HepG2 (cell line): ENCODE data around the gene SLC16A3. TPM values are rescaled to one million over a fixed set of nuclear protein-coding genes. Genes with fewer than 3 reads are reported as not detected.
A peak's percentile ranks its signal among the peaks of the same experiment; 100 is the strongest.

ENCODE experiments used
- AKAP8 ChIP-seq: sonication (generic); formaldehyde crosslinking; IDR thresholded peaks from 2 replicates; pipeline ENCODE4 v1.5.1; 2020; ENCODE audit warnings: mild to moderate bottlenecking, missing genetic modification reagents
- CEBPG ChIP-seq: IDR thresholded peaks from 2 replicates; pipeline ENCODE4 v1.6.1; 2016
- IRF2 ChIP-seq: IDR thresholded peaks from 2 replicates; pipeline ENCODE4 v1.6.1; 2018; ENCODE audit warnings: missing genetic modification reagents, missing compliant biosample characterization
- MATR3 ChIP-seq: sonication (generic); formaldehyde crosslinking; IDR thresholded peaks from 2 replicates; pipeline ENCODE4 v1.4.0; 2020; ENCODE audit warnings: missing genetic modification reagents
- NR2F6 ChIP-seq, 2 experiments: IDR thresholded peaks; 2 replicates each; pipeline ENCODE4 v1.6.1; 2016; ENCODE audit warnings: antibody characterized with exemption in 1 of 2, mild to moderate bottlenecking in 1 of 2
- NRL ChIP-seq: sonication (generic); formaldehyde crosslinking; IDR thresholded peaks from 2 replicates; pipeline ENCODE4 v1.5.0; 2020; ENCODE audit warnings: missing genetic modification reagents, mild to moderate bottlenecking, moderate library complexity, borderline replicate concordance
- ONECUT2 ChIP-seq: sonication (generic); formaldehyde crosslinking; IDR thresholded peaks from 2 replicates; pipeline ENCODE4 v1.4.0; 2020; ENCODE audit warnings: missing genetic modification reagents
- POLR2G ChIP-seq: fragments of 200-400 bp; formaldehyde crosslinking; IDR thresholded peaks from 2 replicates; pipeline ENCODE4 v1.6.1; 2018; ENCODE audit warnings: mild to moderate bottlenecking, low read depth, low read length, moderate library complexity
- REPIN1 ChIP-seq: sonication (generic); formaldehyde crosslinking; IDR thresholded peaks from 2 replicates; pipeline ENCODE4 v1.8.0; 2022; ENCODE audit warnings: missing genetic modification reagents, low read depth, mild to moderate bottlenecking, borderline replicate concordance
- TCF7 ChIP-seq: sonication (generic); IDR thresholded peaks from 2 replicates; pipeline ENCODE4 v1.6.1; 2016; ENCODE audit warnings: antibody characterized with exemption, low read depth
- TCF7L2 ChIP-seq: IDR thresholded peaks from 2 replicates; pipeline ENCODE4 v1.6.1; 2011; ENCODE audit warnings: mild to moderate bottlenecking, low read depth, low read length, moderate library complexity
- TMF1 ChIP-seq: sonication (generic); formaldehyde crosslinking; IDR thresholded peaks from 2 replicates; pipeline ENCODE4 v1.8.1; 2022; ENCODE audit warnings: low read depth, missing genetic modification reagents
- ZBTB20 ChIP-seq: sonication (generic); formaldehyde crosslinking; IDR thresholded peaks from 2 replicates; pipeline ENCODE4 v1.8.1; 2023; ENCODE audit warnings: missing genetic modification reagents, low read depth, mild to moderate bottlenecking, borderline replicate concordance
- ZNF138 ChIP-seq: sonication (generic); formaldehyde crosslinking; IDR thresholded peaks from 2 replicates; pipeline ENCODE4 v1.5.0; 2020; ENCODE audit warnings: mild to moderate bottlenecking, low read depth, missing genetic modification reagents
- ZNF350 ChIP-seq: sonication (generic); formaldehyde crosslinking; IDR thresholded peaks from 2 replicates; pipeline ENCODE4 v1.4.0; 2020; ENCODE audit warnings: mild to moderate bottlenecking, low read depth, missing genetic modification reagents, borderline replicate concordance
- ZNF549 ChIP-seq: sonication (generic); formaldehyde crosslinking; IDR thresholded peaks from 2 replicates; pipeline ENCODE4 v1.5.0; 2020; ENCODE audit warnings: missing genetic modification reagents
- ZNF777 ChIP-seq: sonication (generic); formaldehyde crosslinking; IDR thresholded peaks from 2 replicates; pipeline ENCODE4 v1.4.0; 2020; ENCODE audit warnings: missing genetic modification reagents
- ZNF790 ChIP-seq: sonication (generic); formaldehyde crosslinking; IDR thresholded peaks from 2 replicates; pipeline ENCODE4 v1.8.0; 2022; ENCODE audit warnings: missing genetic modification reagents, mild to moderate bottlenecking, borderline replicate concordance
- polyA plus RNA-seq, 8 experiments: library from polyadenylated mRNA; depleted of rRNA in 3 of 8; stranded (reverse) in 7 of 8; unstranded in 1 of 8; fragments of >200 nt; fragmentation: Illumina TruSeq in 4 of 8; extraction: Trizol in 4 of 8; gene quantifications; 2 replicates each; pipeline versions ENCODE4 v1.2.1 to v1.2.3, GENCODE V29; 2011 to 2016; ENCODE audit warnings: low read depth in 4 of 8, missing spikeins in 1 of 8, mixed read lengths in 1 of 8; ENCODE audit not compliant: insufficient read depth in 1 of 8
- total RNA-seq, 5 experiments: library from RNA; depleted of rRNA; stranded (reverse); fragments of >200 nt; fragmentation: Illumina TruSeq; extraction: Trizol; gene quantifications; 2 replicates each; pipeline ENCODE4 v1.2.3, GENCODE V29; 2016; ENCODE audit warnings: low read depth in 1 of 5
- TF ChIP-seq, protein P1 (sequence below): sonication (generic); formaldehyde crosslinking; IDR thresholded peaks from 2 replicates; pipeline ENCODE4 v1.5.1; 2020; ENCODE audit warnings: mild to moderate bottlenecking, missing genetic modification reagents, moderate library complexity
- TF ChIP-seq, protein P2 (sequence below): sonication (generic); formaldehyde crosslinking; conservative IDR thresholded peaks from 2 replicates; pipeline ENCODE4 v1.8.0; 2022; ENCODE audit warnings: missing genetic modification reagents
- TF ChIP-seq, protein P3 (sequence below): sonication (generic); formaldehyde crosslinking; IDR thresholded peaks from 2 replicates; pipeline ENCODE4 v1.4.0; 2020; ENCODE audit warnings: mild to moderate bottlenecking, missing genetic modification reagents
- TF ChIP-seq, protein P4 (sequence below): IDR thresholded peaks from 2 replicates; pipeline ENCODE4 v1.6.1; 2016; ENCODE audit warnings: low read depth, control low read depth
- TF ChIP-seq, protein P5 (sequence below): sonication (generic); formaldehyde crosslinking; IDR thresholded peaks from 2 replicates; pipeline ENCODE4 v1.8.1; 2023; ENCODE audit warnings: missing genetic modification reagents, mild to moderate bottlenecking, borderline replicate concordance
- TF ChIP-seq, protein P6 (sequence below): sonication (generic); formaldehyde crosslinking; IDR thresholded peaks from 2 replicates; pipeline ENCODE4 v1.8.0; 2022; ENCODE audit warnings: missing genetic modification reagents, mild to moderate bottlenecking, inconsistent platforms, borderline replicate concordance

Gene SLC16A3
- total and polyA plus RNA-seq, 2 of the 13 experiments (the other 11 are each of a cell fraction or from before 2014, with no cell fraction given): 242 to 349 TPM

DNA sequence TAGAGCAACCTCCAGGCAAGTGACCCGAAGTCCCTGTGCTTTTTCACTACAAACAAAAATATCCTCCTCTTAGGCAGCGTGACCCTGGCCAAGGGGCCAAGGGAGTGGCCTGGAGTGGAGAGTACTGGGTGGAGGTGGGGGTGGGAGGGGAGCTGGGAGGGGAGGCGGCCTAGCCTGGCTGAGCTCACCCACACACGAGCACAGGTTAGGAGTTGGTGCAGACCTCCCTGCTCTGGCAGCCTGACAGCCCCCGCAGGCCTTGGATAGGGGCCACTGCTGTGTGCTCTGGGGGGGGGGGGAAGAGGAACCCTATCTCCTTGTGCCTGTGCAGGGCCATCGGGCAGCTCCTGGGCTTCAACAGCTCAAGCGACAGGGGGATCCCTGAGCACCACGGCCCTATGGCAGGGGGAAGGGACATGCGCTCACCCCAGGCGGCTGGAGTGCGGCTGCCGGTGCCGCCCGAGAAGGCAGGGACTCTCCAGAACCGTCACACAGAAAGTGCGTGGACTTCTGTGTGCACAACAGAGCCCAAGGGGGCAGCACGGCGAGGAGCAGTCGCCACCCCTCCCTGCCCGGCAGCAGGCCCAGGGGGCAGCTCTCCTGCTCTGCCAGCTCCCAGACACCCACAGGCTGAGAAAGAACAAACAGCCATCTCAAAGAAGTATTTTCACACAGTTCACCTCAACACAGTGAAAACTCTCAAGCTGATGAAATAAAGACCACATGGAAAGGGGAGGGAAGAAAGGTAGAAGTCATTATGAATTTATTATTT is 13.3 kb downstream of the SLC16A3 start (continued):
- TF ChIP-seq, protein P1, sequence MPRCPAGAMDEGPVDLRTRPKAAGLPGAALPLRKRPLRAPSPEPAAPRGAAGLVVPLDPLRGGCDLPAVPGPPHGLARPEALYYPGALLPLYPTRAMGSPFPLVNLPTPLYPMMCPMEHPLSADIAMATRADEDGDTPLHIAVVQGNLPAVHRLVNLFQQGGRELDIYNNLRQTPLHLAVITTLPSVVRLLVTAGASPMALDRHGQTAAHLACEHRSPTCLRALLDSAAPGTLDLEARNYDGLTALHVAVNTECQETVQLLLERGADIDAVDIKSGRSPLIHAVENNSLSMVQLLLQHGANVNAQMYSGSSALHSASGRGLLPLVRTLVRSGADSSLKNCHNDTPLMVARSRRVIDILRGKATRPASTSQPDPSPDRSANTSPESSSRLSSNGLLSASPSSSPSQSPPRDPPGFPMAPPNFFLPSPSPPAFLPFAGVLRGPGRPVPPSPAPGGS (CRISPR knock-in tag): no peak
- TF ChIP-seq ZNF777 (CRISPR knock-in tag) (no peak), NRL (CRISPR knock-in tag) (no peak), TCF7L2 (no peak), AKAP8 (CRISPR knock-in tag) (peak; percentile 57; the same call in 1 of the 2 replicates), ONECUT2 (no peak), ZNF350 (no peak), NR2F6 (IDR thresholded peaks at IDR 0.05) (no peak), NR2F6 (CRISPR knock-in tag; IDR thresholded peaks at IDR 0.05) (no peak; the same call in 1 of the 2 replicates), CEBPG (CRISPR knock-in tag) (no peak; the same call in 1 of the 2 replicates), TMF1 (CRISPR knock-in tag) (no peak), ZNF790 (CRISPR knock-in tag) (no peak), ZNF549 (no peak), ZBTB20 (CRISPR knock-in tag) (no peak; the same call in 1 of the 2 replicates), MATR3 (CRISPR knock-in tag) (0 out of 2 replicates have a peak, but pooled peaks have one; percentile 60), TCF7 (no peak), IRF2 (CRISPR knock-in tag) (no peak), ZNF138 (no peak), POLR2G (peak; percentile 73), REPIN1 (CRISPR knock-in tag) (no peak)
- TF ChIP-seq, protein P2, sequence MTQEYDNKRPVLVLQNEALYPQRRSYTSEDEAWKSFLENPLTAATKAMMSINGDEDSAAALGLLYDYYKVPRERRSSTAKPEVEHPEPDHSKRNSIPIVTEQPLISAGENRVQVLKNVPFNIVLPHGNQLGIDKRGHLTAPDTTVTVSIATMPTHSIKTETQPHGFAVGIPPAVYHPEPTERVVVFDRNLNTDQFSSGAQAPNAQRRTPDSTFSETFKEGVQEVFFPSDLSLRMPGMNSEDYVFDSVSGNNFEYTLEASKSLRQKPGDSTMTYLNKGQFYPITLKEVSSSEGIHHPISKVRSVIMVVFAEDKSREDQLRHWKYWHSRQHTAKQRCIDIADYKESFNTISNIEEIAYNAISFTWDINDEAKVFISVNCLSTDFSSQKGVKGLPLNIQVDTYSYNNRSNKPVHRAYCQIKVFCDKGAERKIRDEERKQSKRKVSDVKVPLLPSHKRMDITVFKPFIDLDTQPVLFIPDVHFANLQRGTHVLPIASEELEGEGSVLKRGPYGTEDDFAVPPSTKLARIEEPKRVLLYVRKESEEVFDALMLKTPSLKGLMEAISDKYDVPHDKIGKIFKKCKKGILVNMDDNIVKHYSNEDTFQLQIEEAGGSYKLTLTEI: no peak
- TF ChIP-seq, protein P3, sequence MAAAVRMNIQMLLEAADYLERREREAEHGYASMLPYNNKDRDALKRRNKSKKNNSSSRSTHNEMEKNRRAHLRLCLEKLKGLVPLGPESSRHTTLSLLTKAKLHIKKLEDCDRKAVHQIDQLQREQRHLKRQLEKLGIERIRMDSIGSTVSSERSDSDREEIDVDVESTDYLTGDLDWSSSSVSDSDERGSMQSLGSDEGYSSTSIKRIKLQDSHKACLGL (CRISPR knock-in tag): no peak; the same call in 1 of the 2 replicates
- TF ChIP-seq, protein P4, sequence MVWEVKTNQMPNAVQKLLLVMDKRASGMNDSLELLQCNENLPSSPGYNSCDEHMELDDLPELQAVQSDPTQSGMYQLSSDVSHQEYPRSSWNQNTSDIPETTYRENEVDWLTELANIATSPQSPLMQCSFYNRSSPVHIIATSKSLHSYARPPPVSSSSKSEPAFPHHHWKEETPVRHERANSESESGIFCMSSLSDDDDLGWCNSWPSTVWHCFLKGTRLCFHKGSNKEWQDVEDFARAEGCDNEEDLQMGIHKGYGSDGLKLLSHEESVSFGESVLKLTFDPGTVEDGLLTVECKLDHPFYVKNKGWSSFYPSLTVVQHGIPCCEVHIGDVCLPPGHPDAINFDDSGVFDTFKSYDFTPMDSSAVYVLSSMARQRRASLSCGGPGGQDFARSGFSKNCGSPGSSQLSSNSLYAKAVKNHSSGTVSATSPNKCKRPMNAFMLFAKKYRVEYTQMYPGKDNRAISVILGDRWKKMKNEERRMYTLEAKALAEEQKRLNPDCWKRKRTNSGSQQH: no peak
- TF ChIP-seq, protein P5, sequence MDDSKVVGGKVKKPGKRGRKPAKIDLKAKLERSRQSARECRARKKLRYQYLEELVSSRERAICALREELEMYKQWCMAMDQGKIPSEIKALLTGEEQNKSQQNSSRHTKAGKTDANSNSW: peak; percentile 91; the same call in 1 of the 2 replicates
- TF ChIP-seq, protein P6, sequence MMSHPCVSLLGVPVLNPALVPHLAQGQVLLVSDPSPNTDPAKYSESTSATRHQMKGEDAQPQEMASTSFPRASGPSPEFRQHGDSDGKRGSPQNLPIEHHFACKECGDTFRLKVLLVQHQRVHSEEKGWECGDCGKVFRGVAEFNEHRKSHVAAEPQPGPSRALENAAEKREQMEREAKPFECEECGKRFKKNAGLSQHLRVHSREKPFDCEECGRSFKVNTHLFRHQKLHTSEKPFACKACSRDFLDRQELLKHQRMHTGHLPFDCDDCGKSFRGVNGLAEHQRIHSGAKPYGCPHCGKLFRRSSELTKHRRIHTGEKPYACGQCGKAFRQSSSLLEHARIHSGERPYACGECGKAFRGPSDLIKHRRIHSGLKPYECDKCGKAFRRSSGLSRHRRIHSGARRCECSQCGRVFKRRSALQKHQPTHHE: peak; percentile 37; the same call in 1 of the 2 replicates
